IPS-15b (cell line): Measurements from ENCODE around the gene PNKD.

Experiments used
- H3K27me3 ChIP-seq: one replicate; pipeline ENCODE4 v1.6.1; 2013; ENCODE audit warnings: low read length; ENCODE audit not compliant: control insufficient read depth, insufficient read depth
- H3K36me3 ChIP-seq: one replicate; pipeline ENCODE4 v1.6.1; 2013; ENCODE audit warnings: low read length; ENCODE audit not compliant: control insufficient read depth, insufficient read depth
- H3K4me1 ChIP-seq: one replicate; pipeline ENCODE4 v1.6.1; 2013; ENCODE audit warnings: mild to moderate bottlenecking, low read length; ENCODE audit not compliant: control insufficient read depth, insufficient read depth
- H3K4me3 ChIP-seq: one replicate; pipeline ENCODE4 v1.5.1; 2013; ENCODE audit warnings: low read depth, low read length
- H3K9ac ChIP-seq: one replicate; pipeline ENCODE4 v1.6.1; 2013; ENCODE audit warnings: low read depth, mild to moderate bottlenecking, low read length
- H3K9me3 ChIP-seq: one replicate; pipeline ENCODE4 v1.6.1; 2013; ENCODE audit warnings: mild to moderate bottlenecking, low read length; ENCODE audit not compliant: control insufficient read depth, insufficient read depth

PNKD gene

DNA sequence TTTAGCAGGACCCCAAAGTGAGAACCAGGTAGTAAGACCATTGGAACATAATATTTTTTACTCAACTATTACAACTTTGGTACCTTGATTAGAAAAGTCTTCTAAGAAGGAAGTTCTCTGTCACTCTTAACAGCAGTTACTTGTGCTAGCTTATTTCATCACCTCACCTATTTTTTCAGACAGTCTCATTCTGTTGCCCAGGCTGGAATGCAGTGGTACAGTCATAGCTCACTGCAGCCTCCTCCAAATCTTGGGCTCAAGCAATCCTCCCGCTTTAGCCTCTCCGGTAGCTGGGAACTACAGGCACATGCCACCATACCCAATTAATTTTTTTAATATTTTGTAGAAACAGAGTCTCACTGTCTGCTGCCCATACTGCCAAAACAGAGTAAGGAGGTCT is 35.3 kb upstream of the PNKD start:
- H3K27me3 ChIP-seq = no peaks in the 10 kb centered on the region
- H3K9me3 ChIP-seq = no peaks in the 10 kb centered on the region
- no peak overlapping the region for H3K4me3 ChIP-seq
- H3K4me1 ChIP-seq = no peaks in the 10 kb centered on the region
- H3K36me3 ChIP-seq = peaks cover 51% of the 10 kb centered on the region
- no peak overlapping the region for H3K9ac ChIP-seq

DNA sequence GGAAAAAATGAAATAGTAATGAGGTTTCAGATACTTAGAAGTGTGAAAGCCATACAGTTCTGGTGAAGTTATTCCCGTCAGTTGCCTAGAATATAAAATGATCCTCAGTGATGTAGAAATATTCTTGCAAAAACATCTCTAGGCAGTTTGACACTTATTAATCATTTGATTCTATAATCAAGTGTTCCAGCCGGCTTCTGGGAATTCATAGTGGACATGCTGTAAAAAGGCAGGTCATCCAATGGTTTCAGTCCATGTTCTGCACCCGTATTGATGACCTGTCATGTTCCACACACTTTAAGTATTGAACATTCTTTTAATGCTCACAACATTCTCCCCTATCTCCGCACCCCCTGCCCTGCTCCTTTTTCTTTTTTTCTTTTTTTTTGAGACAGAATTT is 33.5 kb upstream of the PNKD start:
- no peaks in the 10 kb centered on the region for H3K9me3 ChIP-seq
- H3K27me3 ChIP-seq = no peaks in the 10 kb centered on the region
- no peaks in the 10 kb centered on the region for H3K4me1 ChIP-seq
- H3K9ac ChIP-seq = no peak overlapping the region
- peaks cover 48% of the 10 kb centered on the region for H3K36me3 ChIP-seq
- no peak overlapping the region for H3K4me3 ChIP-seq

DNA sequence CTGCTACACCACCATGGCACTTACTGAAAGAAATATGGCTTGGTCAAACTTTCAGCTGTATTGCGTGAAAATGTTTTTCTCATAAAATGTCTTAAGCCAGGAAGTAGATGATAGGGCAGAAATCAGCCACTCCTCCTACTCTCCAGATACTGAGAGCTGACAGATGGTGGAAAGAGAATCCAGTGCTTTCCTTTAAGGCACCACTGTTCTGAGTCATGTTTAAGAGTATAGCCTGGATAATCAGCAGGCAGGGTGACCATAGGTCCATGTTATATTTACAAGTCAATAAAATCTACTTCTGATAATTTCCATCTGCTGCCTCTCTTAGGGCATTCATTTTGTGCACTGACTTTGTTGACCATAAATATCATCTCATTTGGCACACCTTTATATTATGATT is 31.4 kb upstream of the PNKD start:
- no peak overlapping the region for H3K4me3 ChIP-seq
- no peaks in the 10 kb centered on the region for H3K4me1 ChIP-seq
- H3K36me3 ChIP-seq = peaks cover 41% of the 10 kb centered on the region
- H3K27me3 ChIP-seq = no peaks in the 10 kb centered on the region
- no peaks in the 10 kb centered on the region for H3K9me3 ChIP-seq
- H3K9ac ChIP-seq = no peak overlapping the region

DNA sequence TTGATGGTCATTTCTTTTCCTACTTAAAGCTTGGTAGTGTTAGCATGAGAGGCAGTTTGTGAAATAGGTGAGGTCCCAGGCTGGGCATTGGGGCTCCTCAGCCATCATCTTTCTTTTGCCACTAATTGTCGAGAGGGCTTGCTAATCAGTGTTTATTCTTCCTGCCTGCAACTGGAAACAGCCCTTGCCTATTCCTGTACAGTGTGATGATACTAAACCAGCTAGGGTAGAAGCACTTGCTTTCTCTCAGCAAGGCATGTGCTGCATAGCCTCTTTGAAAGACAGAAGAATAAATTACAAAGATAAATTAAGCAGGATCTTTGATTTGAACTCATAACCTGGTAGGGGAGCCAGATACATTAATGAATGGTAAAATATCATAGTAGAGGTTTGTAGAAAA is 26.1 kb upstream of the PNKD start:
- no peaks in the 10 kb centered on the region for H3K9me3 ChIP-seq
- no peaks in the 10 kb centered on the region for H3K27me3 ChIP-seq
- no peak overlapping the region for H3K9ac ChIP-seq
- H3K4me1 ChIP-seq = no peaks in the 10 kb centered on the region
- peaks cover 44% of the 10 kb centered on the region for H3K36me3 ChIP-seq
- no peak overlapping the region for H3K4me3 ChIP-seq

DNA sequence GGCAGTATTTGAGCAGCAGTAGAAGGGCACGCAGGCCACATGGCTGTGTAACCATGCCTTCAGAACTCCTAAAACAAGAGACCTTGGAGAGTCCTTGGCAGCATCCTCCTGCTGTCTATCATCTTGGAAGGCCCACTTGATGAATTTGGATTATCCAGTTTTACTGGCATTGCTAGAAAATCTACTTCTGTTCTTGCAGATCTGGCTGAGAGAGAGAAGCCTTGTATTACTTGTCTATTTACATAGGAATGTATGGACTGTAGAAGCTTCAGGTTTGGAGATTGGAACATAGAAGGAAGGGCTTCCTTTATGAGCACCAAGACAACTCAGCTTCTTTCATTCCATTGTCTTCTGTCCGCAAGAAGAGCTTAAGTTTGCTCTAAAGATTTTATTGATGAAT is 25.7 kb upstream of the PNKD start:
- Histone ChIP-seq H3K9ac (no peak overlapping the region), H3K4me3 (no peak overlapping the region), H3K4me1 (no peaks in the 10 kb centered on the region), H3K27me3 (no peaks in the 10 kb centered on the region), H3K9me3 (no peaks in the 10 kb centered on the region), H3K36me3 (peaks cover 46% of the 10 kb centered on the region)

DNA sequence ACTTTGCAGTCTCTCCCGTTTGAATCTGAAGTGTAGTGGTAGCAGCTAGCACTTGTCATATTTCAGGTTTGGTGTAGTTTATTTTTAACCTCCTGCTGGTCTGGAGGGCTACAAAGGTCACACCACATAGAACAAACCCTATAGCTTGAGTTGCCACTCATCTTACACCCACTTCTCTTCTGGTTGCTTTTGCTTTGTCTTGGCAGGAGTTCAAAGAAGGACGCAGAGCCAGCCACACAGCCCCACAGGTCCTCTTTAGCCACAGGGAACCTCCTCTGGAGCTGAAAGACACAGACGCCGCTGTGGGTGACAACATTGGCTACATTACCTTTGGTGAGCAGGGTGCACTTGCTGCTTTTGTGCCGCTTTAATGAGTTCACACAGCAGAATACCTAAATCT is 25.1 kb upstream of the PNKD start:
- H3K4me1 ChIP-seq = no peaks in the 10 kb centered on the region
- H3K36me3 ChIP-seq = peaks cover 50% of the 10 kb centered on the region
- H3K27me3 ChIP-seq = no peaks in the 10 kb centered on the region
- no peak overlapping the region for H3K9ac ChIP-seq
- no peak overlapping the region for H3K4me3 ChIP-seq
- no peaks in the 10 kb centered on the region for H3K9me3 ChIP-seq

DNA sequence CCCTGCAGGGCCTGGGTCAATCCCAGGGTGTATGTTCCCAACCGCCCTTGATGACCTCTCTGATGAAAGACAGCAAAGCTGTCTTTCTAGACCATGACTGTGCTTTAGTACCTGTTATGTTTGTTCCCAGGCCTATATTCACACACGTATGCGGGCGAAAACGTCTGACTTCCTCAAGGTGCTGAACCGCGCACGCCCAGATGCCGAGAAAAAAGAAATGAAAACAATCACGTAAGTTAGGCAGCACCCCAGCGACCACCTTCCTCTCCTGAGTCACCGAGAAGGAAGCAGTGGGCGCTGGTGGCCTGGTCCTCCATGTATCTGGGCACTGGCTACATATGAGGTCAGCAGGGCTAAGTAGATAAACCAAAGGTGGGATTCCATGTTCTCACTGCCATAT is 20.6 kb upstream of the PNKD start:
- no peaks in the 10 kb centered on the region for H3K27me3 ChIP-seq
- H3K9ac ChIP-seq = no peak overlapping the region
- H3K4me3 ChIP-seq = no peak overlapping the region
- peaks cover 76% of the 10 kb centered on the region for H3K36me3 ChIP-seq
- H3K9me3 ChIP-seq = no peaks in the 10 kb centered on the region
- no peaks in the 10 kb centered on the region for H3K4me1 ChIP-seq

DNA sequence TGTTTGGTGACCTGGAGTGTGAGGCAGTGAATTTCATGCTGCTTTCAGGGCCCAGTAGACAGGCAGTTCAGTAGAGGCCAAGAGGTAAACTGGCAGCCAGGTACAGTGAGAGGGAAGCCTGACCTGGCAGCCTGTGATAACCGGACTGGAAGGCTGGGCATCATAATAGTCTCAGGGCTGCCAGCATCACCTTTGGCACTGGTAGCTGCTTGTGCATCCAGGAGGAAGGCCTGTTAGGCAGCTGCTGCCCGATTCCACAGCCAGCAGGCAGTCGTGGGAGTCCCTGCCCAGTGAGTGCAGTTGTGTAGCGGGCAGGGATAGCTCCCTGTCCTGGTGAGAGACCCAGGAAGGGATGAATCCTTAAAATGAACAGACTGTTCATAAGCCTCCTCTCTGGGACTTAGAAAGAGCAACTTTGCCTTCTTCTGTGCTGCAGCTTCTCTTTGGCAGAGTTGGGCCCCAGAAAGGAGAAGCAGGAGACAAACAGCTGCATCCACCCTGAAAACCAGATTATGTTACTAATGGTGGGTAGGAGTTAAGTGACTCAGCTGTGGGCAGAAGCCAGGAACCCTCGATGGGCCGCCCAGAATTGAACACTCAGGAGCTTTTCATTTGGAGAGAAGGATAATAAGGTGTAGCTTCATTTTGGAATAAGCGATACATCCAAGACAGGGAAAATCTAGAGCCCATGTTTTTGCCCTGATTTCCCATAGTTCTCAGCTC is 17.6 kb upstream of the PNKD start:
- Histone ChIP-seq H3K27me3 (no peaks in the 10 kb centered on the region), H3K9ac (no peak overlapping the region), H3K36me3 (peaks cover 58% of the 10 kb centered on the region), H3K4me1 (no peaks in the 10 kb centered on the region), H3K4me3 (no peak overlapping the region), H3K9me3 (no peaks in the 10 kb centered on the region)

DNA sequence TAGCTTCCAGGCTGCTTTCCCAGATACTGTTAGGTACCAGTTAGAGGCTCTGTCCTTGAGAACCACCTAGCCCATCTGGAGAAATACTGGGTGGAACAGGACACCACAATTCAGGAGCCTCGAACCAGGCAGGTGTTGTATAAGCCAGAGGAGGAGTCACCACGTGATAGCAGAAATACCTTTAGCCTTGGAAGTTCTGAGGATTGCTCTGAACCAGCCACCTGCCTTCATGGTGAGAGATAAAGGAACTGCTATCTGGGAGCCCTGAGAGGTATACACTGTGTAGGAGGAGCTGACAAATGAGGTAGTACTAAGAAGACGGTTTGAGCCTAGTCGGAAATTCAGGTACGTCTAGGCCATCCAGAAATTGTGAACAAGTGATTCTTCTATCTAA is 17.1 kb upstream of the PNKD start:
- H3K4me3 ChIP-seq = no peak overlapping the region
- no peak overlapping the region for H3K9ac ChIP-seq
- no peaks in the 10 kb centered on the region for H3K4me1 ChIP-seq
- no peaks in the 10 kb centered on the region for H3K27me3 ChIP-seq
- no peaks in the 10 kb centered on the region for H3K9me3 ChIP-seq
- peaks cover 52% of the 10 kb centered on the region for H3K36me3 ChIP-seq

DNA sequence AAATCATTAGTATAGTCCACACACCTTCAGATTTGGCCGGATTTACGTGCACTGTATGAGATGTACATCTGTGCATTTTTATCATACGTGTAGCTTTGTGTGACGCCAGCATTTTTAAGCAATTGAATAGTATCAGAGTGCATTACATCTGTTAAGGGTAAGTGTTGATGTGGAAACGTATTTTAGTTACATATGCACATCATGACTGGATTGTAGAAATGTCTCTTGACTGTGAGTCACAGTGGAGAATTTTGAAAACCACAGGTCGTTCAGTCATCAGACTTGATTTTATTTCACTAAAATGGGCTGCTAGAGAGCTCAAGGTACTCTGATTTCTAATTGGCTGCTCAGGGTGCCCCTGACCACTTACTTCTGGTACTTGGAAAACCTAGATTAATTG is 14.9 kb upstream of the PNKD start:
- Histone ChIP-seq H3K4me3 (no peak overlapping the region), H3K27me3 (no peaks in the 10 kb centered on the region), H3K36me3 (peaks cover 33% of the 10 kb centered on the region), H3K4me1 (peaks cover 3% of the 10 kb centered on the region), H3K9ac (no peak overlapping the region), H3K9me3 (no peaks in the 10 kb centered on the region)

DNA sequence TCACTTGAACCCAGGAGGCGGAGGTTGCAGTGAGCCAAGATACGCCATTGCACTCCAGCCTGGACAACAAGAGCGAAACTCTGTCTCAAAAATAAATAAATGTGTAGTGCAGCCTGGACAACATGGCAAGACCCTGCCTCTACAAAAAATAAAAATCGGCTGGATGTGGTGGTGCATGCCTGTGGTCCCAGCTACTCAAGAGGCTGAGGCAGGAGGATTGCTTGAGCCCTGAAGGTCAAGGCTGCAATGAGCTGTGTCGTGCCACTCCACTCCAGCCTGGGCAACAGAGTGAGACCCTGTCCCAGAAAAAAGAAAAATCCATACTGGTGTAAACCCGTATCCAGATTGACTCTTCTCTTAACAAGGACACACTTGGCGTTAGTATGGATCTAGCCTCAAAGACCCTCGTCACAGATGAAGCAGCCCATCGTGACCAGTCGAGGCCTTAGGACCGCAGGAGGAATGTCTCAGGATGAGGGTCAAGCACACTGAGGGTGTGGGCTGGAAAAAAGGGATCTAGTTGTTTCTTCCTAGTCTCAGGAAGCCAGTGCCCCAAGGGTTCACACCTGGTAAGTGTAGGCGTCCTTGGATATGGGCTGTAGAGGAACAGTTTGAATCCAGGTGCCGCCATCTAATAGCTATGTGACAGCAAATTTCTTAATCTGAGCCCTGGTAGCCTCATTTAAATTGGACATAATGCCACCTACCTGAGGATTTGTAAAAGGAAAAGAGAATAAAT is 13.5 kb upstream of the PNKD start:
- Histone ChIP-seq H3K27me3 (no peaks in the 10 kb centered on the region), H3K4me3 (no peak overlapping the region), H3K9me3 (no peaks in the 10 kb centered on the region), H3K9ac (no peak overlapping the region), H3K36me3 (peaks cover 20% of the 10 kb centered on the region), H3K4me1 (peaks cover 11% of the 10 kb centered on the region)

DNA sequence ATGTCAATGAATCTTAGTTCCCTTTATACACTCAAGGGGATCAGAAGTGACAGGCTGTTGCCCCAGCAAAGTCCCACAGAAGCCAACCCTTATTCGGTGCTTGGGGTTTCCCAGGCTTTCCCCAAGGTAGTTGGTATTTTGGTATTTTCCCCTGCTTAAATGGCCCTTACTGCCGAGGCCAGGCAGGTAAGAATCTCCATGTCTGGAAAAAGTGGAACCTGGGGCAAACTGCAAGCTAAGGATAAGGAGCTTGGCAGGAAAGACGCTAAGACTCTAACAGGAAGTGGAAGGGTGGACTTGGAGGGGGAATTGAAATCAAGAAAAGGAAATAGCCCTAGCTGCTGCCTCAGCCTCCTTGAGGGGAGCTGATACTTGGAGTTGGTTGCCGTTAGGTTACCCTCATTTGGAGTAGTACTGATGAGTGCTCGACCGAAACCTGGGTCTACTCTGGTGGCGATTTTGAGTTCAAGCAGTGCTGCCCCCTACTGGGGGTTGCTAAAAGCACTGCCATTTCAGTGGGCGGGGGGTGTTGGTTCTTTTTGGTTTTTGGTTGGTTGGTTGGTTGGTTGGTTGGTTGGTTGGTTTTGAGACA is 12.8 kb upstream of the PNKD start:
- Histone ChIP-seq H3K9ac (no peak overlapping the region), H3K4me3 (no peak overlapping the region), H3K36me3 (peaks cover 15% of the 10 kb centered on the region), H3K4me1 (peaks cover 11% of the 10 kb centered on the region), H3K27me3 (no peaks in the 10 kb centered on the region), H3K9me3 (no peaks in the 10 kb centered on the region)
